Activated naive CD4-positive, alpha-beta T cell treated with anti-CD3 and anti-CD28 coated beads for 36 hours (primary cell): ENCODE results near the gene SMIM24. TPM values are rescaled to one million over a fixed set of nuclear protein-coding genes. Genes with fewer than 3 reads are reported as not detected.

Experiments used
- CTCF ChIA-PET: fragments of 350-600 bp; sonication (Branson Sonifier 250); formaldehyde crosslinking; loops from one replicate; lab custom pipeline; 2021; ENCODE audit warnings: antibody characterized with exemption; lab: Charles Lee
- DNase-seq: peaks from one replicate; pipeline ENCODE4 v3.0.0-alpha.2; 2020
- H3K27ac Mint-ChIP-seq: one replicate; pipeline ENCODE4 v1.8.0; 2021; ENCODE audit warnings: mild to moderate bottlenecking, mixed read lengths
- H3K27me3 Mint-ChIP-seq: one replicate; pipeline ENCODE4 v1.8.0; 2021; ENCODE audit warnings: low read depth, mixed read lengths
- H3K36me3 Mint-ChIP-seq: one replicate; pipeline ENCODE4 v1.8.0; 2021; ENCODE audit warnings: low read depth, mixed read lengths
- H3K4me1 Mint-ChIP-seq: one replicate; pipeline ENCODE4 v1.8.0; 2021; ENCODE audit warnings: low read depth, mixed read lengths
- H3K4me3 Mint-ChIP-seq: one replicate; pipeline ENCODE4 v1.8.0; 2021; ENCODE audit warnings: mild to moderate bottlenecking, moderate library complexity, mixed read lengths
- H3K9me3 Mint-ChIP-seq: one replicate; pipeline ENCODE4 v1.8.0; 2021; ENCODE audit warnings: mixed read lengths
- intact Hi-C: fragments of 100-400 bp; cut with micrococcal nuclease; formaldehyde crosslinking; loops from one replicate; pipeline ENCODE4 v1.15.1; 2023
- total RNA-seq, 2 experiments: library from RNA; stranded (reverse); gene quantifications; one replicate each; pipeline ENCODE4 v1.2.3, GENCODE V29; 2021

The SMIM24 gene
- total RNA-seq, 2 experiments from 2014 or later: 0.41 TPM; not detected in 1

DNA sequence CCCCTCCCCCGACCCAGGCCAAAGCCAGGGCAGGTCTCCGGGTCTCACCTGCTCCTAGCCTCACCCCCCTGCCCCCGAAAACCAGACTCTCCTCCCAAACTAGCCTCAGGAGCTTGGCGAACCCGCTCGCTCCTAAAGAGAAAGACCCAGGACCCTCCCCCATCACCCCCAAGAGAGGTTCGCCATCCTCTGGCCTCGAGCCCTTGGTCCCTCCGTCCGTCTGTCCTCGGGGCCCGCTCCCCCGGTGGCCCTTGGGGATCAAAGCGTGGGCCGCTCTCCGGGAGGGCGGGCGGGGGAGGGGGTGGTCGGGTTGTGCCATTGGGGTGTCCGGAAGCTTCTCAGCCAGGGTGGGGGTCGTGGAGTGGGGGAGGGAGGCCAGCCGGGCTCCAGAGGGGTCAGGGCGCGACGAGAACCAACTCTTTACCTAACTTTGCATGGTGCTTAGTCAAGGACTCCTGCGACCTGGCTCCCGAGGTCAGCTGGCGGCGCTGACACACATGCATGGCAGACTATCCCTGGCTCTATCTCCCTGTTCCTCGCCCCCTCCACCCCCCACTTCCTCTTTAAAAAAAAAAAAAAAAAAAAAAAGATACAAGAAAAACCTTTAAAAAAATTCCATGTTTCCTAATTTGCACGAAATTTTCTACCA lies 15.6 kb downstream of the SMIM24 start:
- H3K4me1 Mint-ChIP-seq: no peaks in the 10 kb centered on the region
- no peaks in the 10 kb centered on the region for H3K27me3 Mint-ChIP-seq
- H3K4me3 Mint-ChIP-seq: no peak overlapping the region
- no peak overlapping the region for H3K27ac Mint-ChIP-seq
- no peak for DNase-seq
- peaks cover 5% of the 10 kb centered on the region for H3K36me3 Mint-ChIP-seq
- CTCF ChIA-PET: interaction anchor here (0.6 kb wide), 1 partner anchor 8 kb away, joined by 3 read pairs; no protein-coding TSS in a partner anchor
- peaks cover 6% of the 10 kb centered on the region for H3K9me3 Mint-ChIP-seq
- intact Hi-C loops: no loop called here

DNA sequence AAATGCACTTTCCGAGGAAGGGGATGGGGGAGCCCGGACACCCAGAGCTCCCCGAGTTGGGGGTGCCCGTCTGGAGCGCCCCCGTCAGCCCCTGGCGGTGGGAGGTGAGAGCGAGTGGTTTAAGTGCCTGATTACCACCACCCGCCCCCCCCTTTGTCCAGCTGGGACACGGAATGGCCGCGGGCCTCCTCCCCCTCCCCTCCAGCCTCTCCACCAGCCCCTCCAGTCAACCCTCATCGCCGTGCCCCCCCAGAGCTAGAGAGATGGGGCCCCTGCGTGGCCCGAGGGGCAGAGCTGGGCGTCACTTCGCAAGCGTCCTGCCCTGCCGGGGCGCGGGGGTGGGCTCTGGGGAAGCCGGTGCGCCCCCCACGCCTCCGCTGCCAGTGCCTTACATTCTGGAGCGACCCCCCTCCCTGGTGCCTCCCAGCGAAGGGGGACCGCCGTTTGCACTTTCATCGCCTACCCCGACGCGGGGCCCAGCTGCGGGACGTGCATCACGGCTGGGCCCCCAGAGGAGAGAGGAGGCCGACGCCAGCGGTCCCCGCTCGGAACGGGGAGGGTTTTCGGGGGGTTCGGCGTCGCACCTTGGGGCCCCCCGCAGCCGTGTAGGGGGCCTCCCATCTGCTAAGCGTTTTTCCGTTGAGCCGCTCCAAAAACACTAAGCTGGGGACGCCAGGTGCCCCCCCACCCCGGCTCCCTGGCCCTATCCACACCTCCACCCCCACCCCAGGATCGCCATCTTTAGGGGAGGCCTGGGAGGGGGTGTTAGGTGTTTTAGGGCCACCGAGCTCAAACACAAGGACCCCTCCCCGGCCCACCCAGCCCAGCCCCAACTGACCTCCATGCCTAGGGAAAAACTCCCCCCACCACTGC lies 16.4 kb downstream of the SMIM24 start:
- H3K4me3 Mint-ChIP-seq: no peak overlapping the region
- no peaks in the 10 kb centered on the region for H3K4me1 Mint-ChIP-seq
- peaks cover 5% of the 10 kb centered on the region for H3K36me3 Mint-ChIP-seq
- CTCF ChIA-PET: interaction anchor here (0.6 kb wide), 1 partner anchor 9 kb away, joined by 3 read pairs; no protein-coding TSS in a partner anchor
- H3K27ac Mint-ChIP-seq: no peak overlapping the region
- H3K27me3 Mint-ChIP-seq: no peaks in the 10 kb centered on the region
- no peak for DNase-seq
- intact Hi-C loops: no loop called here
- H3K9me3 Mint-ChIP-seq: peaks cover 6% of the 10 kb centered on the region

DNA sequence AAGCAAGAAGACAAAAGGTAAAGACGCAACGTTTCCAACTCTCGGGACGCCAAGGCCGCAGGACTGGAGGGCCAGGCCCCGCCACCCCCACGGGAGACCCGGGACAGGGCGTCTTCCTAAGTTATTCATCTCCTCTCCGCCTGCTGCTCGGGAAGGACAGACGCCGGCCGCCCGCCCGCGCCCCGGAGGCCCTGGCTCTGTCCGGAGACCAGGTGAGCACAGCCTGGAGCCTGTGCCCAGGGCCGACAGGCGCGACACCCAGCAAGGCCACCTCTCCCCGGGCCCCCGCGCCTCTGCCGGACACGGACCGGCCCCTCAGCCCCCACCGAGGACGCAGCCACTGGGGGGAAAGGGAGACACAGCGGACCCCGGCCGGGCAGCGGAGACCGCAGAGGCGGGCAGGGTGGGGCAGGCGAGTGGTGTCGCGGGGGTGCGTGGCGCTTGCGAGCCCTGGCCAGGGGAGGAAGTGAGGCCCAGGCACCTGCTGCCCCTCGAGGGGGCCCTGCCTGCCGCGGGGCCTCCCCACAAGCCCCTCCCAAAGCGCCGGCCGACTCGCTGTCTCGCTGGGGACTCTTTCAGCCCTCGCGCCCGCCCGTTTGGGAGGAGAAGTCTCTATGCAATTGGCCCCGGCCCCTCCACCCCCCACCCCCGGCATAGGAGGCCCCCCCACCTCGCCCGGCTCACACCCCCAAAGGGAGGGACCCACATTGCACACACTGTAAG lies 17.2 kb downstream of the SMIM24 start:
- Mint-ChIP-seq H3K4me3 (no peak overlapping the region), H3K36me3 (peaks cover 5% of the 10 kb centered on the region), H3K27me3 (no peaks in the 10 kb centered on the region), H3K4me1 (no peaks in the 10 kb centered on the region), H3K9me3 (peaks cover 3% of the 10 kb centered on the region), H3K27ac (no peak overlapping the region)
- no peak for DNase-seq
- intact Hi-C loops: no loop called here
- CTCF ChIA-PET: no interaction called here

DNA sequence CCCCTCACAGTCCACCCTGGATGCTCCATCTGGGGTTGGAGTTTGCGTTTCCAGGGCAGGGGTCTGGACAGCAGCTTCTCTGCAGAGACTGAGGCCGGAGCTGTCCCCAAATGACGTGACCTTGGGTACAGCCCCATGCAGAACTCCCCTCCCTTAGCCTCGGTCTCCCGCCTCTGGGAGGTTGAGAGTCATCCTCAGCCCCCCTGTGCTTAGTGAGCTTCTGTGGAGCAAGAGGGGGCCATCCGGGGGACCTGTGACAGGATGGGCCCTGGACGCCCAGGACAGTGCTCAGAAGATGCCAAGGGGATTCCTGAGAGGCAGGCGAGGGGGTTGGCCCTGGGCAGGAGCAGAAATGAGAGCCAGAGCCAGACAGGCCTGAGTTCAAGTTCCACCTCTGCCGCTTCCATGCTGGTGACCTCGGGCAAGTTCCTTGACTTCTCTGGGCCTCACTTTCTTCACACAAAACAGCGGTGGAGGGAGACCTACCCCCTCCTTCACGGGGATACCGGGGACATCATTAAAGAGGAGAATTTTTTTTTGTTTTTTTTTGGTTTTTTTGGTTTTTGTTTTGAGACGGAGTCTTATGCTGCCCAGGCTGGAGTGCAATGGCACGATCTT lies 20.3 kb downstream of the SMIM24 start:
- Mint-ChIP-seq H3K27me3 (no peaks in the 10 kb centered on the region), H3K4me3 (no peak overlapping the region), H3K4me1 (no peaks in the 10 kb centered on the region), H3K27ac (no peak overlapping the region), H3K36me3 (peaks cover 2% of the 10 kb centered on the region), H3K9me3 (no peaks in the 10 kb centered on the region)
- intact Hi-C loops: no loop called here
- DNase-seq: no peak
- CTCF ChIA-PET: interaction anchor here (0.6 to 1.3 kb wide), 2 partner anchors 31 to 1911 kb away, joined by 4 to 5 read pairs; no protein-coding TSS in a partner anchor

DNA sequence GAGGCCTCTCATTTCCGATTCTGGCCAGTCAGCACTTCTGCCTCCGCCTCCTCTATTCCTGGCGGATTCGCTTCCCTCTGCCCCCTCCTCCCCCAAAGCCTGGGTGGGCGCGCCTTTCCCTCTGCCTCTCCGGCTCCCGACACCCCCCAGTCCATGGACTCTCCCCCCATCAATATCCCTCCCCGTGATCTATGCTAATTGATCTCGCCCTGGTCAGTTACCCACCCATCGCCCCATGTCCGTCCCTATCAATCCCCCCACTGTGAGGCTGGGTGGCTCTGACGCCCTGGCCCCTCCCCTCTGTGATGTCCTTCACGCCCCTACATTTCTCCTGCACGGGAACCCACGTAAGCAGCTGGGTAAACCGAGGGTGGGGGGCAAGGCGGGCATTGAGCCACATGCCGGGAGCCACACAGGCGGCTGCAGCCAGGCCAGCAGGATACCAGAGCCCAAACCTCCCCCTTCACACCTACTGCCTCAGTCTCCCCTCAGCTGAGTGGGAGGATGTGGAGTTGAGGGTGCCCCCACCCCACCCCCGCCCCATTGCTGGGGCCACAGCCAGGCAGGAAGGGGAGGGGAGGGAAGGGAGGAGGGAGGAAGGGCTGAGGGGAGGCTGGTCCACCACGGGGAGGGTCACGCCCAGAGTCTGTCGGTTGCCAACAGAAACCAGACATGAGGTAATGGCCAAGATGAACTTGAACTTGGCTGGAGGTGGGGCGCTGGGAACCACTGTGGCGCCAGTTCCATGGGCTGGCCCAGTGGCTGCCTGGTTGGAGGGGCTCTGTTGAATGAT lies 21.0 kb downstream of the SMIM24 start:
- intact Hi-C loops: no loop called here
- no peak for DNase-seq
- no peaks in the 10 kb centered on the region for H3K4me1 Mint-ChIP-seq
- H3K4me3 Mint-ChIP-seq: no peak overlapping the region
- CTCF ChIA-PET: no interaction called here
- H3K36me3 Mint-ChIP-seq: peaks cover 2% of the 10 kb centered on the region
- H3K9me3 Mint-ChIP-seq: no peaks in the 10 kb centered on the region
- no peaks in the 10 kb centered on the region for H3K27me3 Mint-ChIP-seq
- H3K27ac Mint-ChIP-seq: no peak overlapping the region

DNA sequence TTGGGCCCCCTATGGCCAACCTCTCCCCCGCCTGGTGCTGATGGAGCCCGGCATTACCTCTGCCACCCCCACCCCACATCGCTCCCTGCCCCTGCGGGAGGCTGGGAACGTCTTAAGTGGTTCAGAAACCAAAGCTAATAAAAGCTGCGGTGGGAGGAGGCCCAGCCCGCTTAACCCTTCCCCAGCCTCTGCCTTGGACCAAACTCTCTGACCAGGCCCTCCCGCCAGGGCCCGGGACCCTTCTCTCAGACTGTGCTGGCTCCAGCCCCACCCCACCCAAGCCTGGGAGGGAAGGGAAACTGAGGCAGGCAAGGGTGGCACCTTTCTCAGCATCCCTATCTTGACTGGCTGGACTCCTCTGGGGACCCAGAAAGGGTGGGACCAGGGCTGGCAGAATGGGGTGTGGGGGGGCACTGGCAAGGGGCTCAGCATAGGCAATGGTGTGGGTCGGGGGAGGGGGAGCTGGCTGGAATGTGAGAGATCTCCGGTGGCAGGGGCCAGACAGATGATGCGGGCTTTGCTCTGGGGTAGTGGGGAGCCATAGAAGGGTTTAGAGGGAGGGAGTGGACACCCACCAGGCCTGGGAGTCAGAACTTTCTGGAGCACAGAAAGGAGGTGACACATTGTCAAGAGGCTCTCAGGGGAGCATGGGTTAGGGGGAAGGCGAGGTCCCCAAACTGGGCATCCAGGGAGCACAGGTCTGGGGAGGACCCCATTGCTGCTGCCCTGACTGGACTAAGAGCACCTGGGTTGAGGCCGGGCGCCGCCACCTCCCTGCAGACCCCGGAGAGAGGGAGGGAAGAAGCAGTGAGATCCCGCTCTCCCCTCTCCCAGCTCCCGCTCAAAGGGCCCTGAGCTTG lies 21.9 kb downstream of the SMIM24 start:
- Mint-ChIP-seq H3K36me3 (peaks cover 2% of the 10 kb centered on the region), H3K4me3 (no peak overlapping the region), H3K4me1 (no peaks in the 10 kb centered on the region), H3K9me3 (no peaks in the 10 kb centered on the region), H3K27ac (no peak overlapping the region), H3K27me3 (no peaks in the 10 kb centered on the region)
- no peak for DNase-seq
- intact Hi-C loops: no loop called here
- CTCF ChIA-PET: no interaction called here

DNA sequence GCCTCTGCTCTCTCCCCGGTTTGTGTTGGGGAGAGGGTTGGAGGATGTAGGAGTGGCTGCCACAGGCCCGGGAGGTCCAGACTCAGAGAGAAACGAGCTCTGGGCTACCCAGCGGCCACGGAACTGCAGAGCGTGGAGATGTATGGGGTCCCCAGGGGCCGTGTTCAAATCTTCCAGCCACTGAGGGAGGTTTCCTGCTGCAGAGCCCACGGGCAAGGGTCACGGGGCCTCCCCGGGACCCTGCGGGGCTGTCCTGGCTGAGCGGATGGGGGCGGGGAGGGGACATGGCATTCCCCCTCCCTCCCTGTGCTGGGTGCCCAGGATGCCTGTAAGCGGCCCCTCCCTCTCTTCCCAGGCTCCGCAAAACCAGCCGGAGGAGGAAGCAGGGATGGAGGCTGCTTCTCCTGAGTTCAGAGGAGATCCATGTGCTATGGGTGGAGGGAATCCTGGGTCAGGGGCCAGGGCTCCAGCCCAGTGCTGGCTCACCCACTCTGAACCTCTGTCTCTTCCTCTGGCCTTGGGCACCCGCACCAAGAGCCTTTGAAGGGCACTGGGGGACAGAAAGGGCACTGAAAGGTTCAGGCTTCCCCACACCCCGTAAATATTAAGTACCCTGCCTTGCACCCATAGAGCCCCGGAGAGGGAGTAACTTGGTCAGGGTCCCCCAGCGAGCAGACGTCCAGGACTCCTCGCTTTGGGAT lies 22.6 kb downstream of the SMIM24 start:
- DNase-seq: no peak
- intact Hi-C loops: no loop called here
- Mint-ChIP-seq H3K27ac (no peak overlapping the region), H3K4me3 (no peak overlapping the region), H3K4me1 (no peaks in the 10 kb centered on the region), H3K27me3 (no peaks in the 10 kb centered on the region), H3K36me3 (peaks cover 2% of the 10 kb centered on the region), H3K9me3 (no peaks in the 10 kb centered on the region)
- CTCF ChIA-PET: interaction anchor here (0.5 kb wide), 1 partner anchor 27 kb away, joined by 4 read pairs; no protein-coding TSS in a partner anchor

DNA sequence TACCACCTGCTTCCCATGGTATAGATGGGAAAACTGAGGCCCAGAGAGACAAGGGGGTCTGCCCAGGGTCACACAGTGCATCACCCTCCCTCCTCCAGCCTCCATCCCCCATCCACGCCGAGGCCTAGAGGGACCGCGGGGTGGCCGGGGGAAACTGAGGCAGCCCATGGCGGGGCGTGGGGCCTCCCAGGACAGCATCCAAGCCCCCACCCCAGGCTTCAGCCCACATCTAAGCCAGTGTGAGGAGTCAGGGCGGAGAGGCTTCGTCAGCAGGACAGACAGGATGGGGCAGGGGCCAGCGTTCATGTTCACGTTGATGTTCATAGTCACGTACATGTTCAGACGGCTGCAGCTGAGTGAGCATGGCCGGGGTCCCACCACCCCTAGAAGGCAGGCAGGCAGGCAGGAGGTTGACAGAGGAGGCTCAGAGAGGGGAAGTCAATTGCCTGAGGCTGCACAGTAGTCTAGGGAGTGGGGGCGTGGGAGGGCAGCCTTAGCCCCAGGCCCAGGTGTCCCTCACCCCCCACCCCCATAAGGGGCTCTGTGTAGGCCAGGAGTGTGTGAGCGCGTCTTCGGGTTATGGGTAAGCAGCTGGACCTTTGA lies 23.3 kb downstream of the SMIM24 start:
- H3K4me1 Mint-ChIP-seq: no peaks in the 10 kb centered on the region
- no peak for DNase-seq
- intact Hi-C loops: no loop called here
- peaks cover 1% of the 10 kb centered on the region for H3K36me3 Mint-ChIP-seq
- H3K27me3 Mint-ChIP-seq: no peaks in the 10 kb centered on the region
- H3K4me3 Mint-ChIP-seq: no peak overlapping the region
- CTCF ChIA-PET: no interaction called here
- H3K27ac Mint-ChIP-seq: no peak overlapping the region
- no peaks in the 10 kb centered on the region for H3K9me3 Mint-ChIP-seq

DNA sequence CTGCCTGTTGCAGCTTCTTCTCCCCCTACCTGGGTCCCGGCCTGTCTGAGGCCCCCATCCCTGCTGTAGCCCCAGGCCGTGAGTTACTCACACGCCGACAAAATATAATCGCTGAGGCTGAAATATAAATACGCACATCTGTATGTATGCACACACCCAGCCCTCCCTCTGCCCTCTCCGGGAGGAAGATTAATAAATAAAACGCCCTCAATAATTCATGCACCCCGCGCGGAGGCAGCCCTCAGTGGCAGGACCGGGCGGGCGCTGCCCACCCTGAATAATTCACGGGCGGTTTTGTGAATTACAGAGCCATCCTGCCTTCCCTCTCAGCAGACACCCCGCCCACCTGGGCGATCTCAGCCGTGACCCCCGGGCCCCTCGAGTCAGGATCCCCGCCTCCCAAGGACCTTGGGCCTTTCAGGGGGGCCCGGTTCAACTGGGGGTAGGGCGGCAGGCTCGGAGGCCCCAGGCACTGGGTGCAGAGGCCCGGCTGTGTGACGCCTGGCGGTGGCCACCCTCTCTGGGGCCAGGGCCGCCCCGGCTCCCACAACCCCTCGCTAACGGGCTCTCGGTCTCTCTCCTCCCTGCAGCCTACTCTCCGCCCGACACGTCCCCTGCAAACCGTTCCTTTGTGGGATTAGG lies 24.2 kb downstream of the SMIM24 start:
- Mint-ChIP-seq H3K4me1 (no peaks in the 10 kb centered on the region), H3K27ac (no peak overlapping the region), H3K27me3 (no peaks in the 10 kb centered on the region), H3K9me3 (no peaks in the 10 kb centered on the region), H3K36me3 (peaks cover 2% of the 10 kb centered on the region), H3K4me3 (no peak overlapping the region)
- CTCF ChIA-PET: no interaction called here
- intact Hi-C loops: no loop called here
- DNase-seq: no peak

DNA sequence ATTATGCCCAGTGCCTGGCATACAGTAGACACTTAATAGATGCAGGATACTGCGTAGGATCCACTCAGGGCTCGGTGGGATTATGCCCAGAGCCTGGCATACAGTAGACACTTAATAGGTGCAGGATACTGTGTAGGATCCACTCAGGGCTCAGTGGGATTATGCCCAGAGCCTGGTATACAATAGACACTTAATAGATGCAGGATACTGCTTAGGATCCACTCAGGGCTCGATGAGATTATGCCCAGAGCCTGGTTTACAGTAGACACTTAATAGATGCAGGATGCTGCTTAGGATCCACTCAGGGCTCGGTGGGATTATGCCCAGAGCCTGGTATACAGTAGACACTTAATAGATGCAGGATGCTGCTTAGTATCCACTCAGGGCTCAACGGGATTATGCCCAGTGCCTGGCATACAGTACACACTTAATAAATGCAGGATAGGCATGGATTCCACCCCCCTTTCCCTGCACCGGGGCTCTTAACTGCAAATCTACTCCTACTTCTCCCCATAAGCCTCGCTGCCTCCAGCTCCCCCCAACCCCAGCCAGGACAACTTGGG lies 24.9 kb downstream of the SMIM24 start:
- Mint-ChIP-seq H3K9me3 (no peaks in the 10 kb centered on the region), H3K36me3 (peaks cover 5% of the 10 kb centered on the region), H3K27me3 (no peaks in the 10 kb centered on the region), H3K4me3 (no peak overlapping the region), H3K27ac (no peak overlapping the region), H3K4me1 (no peaks in the 10 kb centered on the region)
- DNase-seq: no peak
- intact Hi-C loops: no loop called here
- CTCF ChIA-PET: no interaction called here
